GM23248 (cell line): ENCODE measurements around the gene TSC22D1.

ENCODE experiments used
- EZH2 ChIP-seq: fragments of 200-600 bp; sonication (generic); IDR thresholded peaks from 2 replicates; pipeline ENCODE4 v1.6.1; 2018; ENCODE audit warnings: antibody characterized with exemption, mild to moderate bottlenecking; ENCODE audit not compliant: insufficient read depth, poor library complexity, severe bottlenecking
- EZH2phosphoT487 ChIP-seq: fragments of 200-600 bp; sonication (generic); IDR thresholded peaks from 2 replicates; pipeline ENCODE4 v1.6.1; 2018; ENCODE audit warnings: antibody characterized with exemption, moderate library complexity, mild to moderate bottlenecking, low read depth; ENCODE audit not compliant: insufficient read depth

DNA sequence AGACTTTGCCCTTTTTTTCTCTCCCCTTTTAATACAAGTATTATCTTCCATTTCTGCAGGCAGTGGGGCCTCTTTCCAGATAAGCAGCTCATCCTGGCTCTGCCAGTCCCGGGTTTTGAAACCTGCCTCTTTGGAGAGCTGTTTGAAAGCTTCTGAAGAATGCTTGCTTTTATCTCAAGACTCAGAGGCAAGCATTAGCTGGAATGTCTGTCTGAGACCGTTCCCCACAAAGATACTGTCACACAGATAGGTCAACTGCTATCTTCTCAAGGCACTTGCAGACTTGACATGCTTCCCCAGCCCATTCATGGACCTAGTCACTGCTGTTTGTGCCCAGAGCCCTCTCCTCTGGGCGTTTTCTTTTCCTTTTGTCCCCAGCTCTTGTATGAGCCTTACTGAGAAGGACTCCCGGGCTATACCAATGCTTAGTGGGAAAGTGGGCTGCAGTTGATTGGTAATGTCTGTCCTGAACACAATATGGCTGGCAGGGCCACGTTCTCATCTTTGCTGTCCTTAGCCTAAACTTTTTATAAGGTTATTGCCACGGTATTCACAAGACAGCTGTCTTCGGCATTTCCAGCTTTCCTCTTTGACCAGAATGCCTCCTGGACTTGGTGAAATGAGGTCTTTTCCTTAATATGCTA is 189.1 kb downstream of the TSC22D1 start:
- TF ChIP-seq EZH2 (no peak), EZH2phosphoT487 (no peak)
